GM19043 (cell line): Measurements from ENCODE around the gene OR1N2.
"Not testable (repeated sequence)": the region's sequence is repeated elsewhere in the genome, so short reads cannot be mapped to it uniquely, and the experiment has no call there.

Experiments used
- ATAC-seq: cut with Tn5 transposase; IDR thresholded peaks from one replicate; pipeline ENCODE4 v1.9.1; 2021; ENCODE audit warnings: low read depth; ENCODE audit not compliant: unreplicated experiment

Gene OR1N2, protein sequence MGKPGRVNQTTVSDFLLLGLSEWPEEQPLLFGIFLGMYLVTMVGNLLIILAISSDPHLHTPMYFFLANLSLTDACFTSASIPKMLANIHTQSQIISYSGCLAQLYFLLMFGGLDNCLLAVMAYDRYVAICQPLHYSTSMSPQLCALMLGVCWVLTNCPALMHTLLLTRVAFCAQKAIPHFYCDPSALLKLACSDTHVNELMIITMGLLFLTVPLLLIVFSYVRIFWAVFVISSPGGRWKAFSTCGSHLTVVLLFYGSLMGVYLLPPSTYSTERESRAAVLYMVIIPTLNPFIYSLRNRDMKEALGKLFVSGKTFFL

DNA sequence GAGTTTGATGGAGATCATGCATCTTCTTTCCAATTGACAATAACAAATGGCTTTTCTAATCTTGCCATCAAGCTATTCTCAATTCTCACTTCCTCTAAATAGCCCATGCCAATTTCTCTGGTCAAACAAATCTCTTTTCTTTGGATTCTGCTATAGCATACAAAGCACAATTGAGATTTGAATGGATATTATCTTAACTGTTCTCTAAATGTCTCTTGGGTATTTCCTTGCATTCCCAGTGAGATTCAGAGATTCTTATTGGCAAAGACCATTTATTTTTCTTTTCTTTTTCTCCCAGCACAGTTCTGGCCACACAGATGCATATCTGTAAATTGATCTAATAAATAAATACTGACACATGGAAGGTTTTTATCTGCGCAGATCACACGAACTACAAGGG lies at the start of gene OR1N2:
OR1N2 (plus strand) TSS at position 301 of the 400 bp plus-strand sequence. CDS start 100 bp downstream, outside the sequence.
- ATAC-seq, result no peak

DNA sequence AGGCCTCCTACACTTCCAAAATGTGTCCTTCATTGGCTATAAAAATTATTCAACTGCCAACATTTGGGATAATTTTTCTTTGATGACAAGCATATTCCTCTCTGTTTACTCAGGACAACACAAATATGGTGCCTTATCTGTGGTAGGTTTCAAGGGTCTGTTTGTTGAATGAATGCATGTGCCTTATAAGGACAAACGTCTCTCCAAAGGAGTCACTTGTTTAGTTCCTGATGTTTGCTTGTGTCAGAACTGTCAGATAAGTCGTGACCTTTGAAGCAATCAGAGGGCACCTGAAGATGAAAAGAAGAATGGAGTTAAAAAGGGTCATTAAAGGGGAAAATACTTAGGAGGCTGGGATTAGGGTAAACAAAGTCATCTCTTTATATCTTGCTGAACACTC lies 45.9 kb upstream of the OR1N2 start:
- ATAC-seq, result no peak

DNA sequence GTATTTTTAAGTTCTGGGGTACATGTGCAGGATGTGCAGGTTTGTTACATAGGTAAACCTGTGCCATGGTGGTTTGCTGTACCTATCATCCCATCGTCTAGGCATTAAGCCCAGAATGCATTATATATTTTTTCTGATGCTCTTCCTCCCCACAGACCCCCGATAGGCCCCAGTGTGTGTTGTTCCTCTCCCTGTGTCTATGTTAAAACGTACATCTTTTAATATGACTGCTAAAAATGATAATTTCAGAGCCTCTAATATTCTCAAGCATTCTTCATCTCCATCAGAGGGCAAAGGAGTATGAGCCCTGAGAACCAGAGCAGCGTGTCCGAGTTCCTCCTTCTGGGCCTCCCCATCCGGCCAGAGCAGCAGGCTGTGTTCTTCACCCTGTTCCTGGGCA lies 42.4 kb upstream of the OR1N2 start, which contains the start of gene OR1J2:
OR1J2 (plus strand) TSS at position 301 of the 400 bp plus-strand sequence; CDS start at position 301, 0 bp downstream.
- no peak for ATAC-seq

DNA sequence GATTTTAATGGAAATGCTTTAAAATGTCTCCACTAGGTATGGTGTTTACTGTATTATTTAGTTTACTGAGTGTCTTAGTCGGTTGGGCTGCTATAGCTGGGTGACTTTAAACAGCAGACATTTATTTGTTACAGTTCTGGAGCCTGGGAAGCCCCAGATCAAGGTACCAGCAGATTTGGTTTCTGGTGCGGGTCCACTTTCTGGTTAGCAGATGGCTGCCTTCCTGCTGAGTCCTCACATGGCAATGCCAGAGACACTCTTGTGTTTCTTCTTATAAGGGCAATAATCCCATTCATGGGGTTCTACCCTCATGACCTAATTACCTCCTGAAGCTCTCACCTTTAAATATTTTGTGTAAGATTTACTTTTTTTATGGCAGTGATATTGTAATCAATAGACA lies 34.7 kb upstream of the OR1N2 start:
- ATAC-seq, result no peak

DNA sequence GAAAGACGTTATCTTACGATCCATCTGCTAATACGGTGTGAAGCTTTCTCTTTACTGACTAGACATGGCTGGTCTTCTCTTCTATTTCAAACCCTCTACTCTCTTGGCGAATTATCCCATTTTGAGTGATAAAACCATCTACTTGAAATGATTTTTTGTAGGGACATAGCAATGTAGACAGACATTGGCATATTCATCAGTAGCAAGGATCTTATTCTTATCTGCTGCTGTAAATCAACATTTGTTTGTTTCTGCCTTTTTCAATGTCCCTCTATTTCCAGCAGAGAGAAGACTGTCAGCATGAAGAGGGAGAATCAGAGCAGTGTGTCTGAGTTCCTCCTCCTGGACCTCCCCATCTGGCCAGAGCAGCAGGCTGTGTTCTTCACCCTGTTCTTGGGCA lies 34.1 kb upstream of the OR1N2 start, which contains the start of gene OR1J4:
OR1J4 (plus strand) TSS at position 301 of the 400 bp plus-strand sequence; CDS start at position 301, 0 bp downstream.
- no peak for ATAC-seq

DNA sequence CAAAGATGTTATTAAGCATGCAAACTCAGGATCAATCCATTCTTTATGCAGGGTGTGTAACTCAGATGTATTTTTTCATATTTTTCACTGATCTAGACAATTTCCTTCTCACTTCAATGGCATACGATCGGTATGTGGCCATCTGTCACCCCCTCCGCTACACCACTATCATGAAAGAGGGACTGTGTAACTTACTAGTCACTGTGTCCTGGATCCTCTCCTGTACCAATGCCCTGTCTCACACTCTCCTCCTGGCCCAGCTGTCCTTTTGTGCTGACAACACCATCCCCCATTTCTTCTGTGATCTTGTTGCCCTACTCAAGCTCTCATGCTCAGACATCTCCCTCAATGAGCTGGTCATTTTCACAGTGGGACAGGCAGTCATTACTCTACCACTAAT lies 33.5 kb upstream of the OR1N2 start:
- no peak for ATAC-seq

DNA sequence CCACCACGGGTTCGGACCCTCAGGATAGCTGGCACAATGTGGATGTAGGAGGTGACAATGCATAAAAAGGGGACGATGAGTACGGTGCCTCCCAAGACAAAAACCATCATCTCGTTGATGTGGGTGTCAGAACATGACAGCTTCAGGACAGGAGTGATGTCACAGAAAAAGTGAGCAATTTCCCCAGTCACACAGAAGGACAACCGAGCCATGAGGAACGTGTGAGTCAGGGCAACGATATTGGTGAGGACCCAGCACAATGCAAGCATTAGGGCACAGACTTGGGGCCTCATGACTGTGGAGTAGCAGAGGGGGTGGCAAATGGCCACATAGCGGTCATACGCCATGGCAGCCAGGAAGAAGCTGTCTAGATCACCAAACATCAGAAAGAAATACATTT lies 26.3 kb upstream of the OR1N2 start:
- ATAC-seq, result no peak

DNA sequence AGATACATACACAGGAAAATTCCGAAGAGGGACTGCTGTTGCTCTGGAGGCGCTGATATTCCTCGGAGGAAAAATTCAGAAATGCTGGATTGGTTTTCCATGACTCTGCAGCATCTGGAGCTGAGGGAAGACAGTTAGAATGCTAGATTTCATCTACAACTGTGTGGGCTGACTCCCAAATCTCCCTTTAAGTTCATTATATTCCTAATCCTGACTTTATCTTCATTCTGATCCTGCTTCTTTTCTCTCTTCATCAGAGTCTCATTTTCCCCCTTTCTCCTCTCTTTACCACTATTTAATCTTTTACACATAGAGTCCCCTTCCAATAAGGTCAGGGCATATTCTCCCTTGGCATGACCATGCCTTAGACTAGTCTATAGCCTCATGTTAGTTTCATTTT lies 25.7 kb upstream of the OR1N2 start, which contains the start of gene OR1N1:
OR1N1 (minus strand) TSS at position 101 of the 400 bp plus-strand sequence; CDS start at position 101, 0 bp downstream.
- ATAC-seq, result no peak

DNA sequence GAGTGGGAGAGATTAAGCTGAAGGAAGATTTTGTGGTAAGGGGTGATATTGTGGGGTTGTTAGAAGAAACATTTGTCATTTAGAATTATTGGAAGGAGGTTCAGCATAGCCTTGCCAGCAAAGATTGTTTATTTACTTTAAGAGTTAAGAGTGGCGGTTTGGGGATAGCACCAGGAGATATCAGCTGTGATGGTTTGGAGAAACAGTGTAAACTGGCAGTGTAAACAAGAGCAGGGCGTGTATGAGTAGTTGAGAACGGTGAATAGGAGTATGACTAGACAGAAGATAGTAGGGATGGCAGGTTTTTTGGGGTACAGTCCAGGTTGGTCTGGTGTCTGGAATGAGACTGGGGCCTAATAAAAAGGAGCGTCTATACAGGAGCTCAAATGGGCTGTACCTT lies 21.8 kb upstream of the OR1N2 start:
- ATAC-seq, result not testable (repeated sequence)

DNA sequence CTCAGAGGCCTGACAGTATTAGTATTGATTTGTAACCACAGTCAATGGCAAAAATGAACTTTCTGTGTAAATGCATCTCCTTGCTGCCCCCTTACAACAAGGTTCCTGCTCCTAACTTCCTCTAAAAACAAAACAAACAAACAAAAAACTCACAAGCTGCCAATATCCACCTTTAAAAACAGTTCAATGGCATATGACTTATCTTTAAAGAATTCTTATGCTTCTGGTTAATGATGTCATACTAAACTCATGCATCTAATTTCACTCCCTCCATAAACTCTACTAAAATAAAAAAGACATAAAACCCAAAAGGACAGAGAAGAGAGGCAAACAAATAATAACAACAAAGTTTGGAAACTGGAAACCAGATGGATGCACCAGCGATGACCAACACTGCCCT lies 16.8 kb upstream of the OR1N2 start:
- ATAC-seq, result no peak

DNA sequence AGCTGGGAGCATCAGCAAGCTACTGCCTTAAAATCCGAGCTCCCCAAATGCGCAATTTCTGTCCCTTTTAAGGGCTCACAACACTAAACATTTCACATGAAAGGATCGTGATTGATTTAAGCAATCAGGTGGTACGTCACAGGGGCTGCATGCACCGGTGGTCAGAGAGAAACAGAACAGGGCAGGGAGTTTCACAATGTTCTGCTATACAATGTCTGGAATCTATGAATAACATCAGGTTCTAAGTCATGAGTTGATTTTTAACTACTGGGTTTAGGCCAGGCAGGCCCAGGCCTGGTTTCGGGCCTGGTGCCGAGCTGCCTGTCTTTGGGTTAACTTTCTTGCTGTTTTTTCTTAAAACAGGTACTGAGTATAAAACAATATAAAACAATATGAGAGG lies 15.8 kb upstream of the OR1N2 start:
- not testable (repeated sequence) for ATAC-seq

DNA sequence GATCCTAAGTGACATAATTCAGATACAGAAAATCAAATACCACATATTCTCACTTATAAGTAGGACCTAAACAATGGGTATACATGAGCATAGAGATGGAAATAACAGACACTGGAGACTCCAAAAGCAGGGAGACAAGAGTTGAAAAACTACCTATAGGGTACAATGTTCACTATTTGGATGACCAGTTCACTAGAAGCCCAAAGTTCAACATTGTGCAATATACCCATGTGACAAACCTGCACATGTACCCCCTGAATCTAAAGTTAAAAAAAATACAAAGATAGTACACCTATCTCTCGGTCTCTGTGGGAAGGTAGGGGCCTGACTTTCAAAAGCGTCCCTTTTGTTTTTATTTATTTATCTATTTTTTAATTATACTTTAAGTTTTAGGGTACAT lies 14.2 kb upstream of the OR1N2 start:
- no peak for ATAC-seq

DNA sequence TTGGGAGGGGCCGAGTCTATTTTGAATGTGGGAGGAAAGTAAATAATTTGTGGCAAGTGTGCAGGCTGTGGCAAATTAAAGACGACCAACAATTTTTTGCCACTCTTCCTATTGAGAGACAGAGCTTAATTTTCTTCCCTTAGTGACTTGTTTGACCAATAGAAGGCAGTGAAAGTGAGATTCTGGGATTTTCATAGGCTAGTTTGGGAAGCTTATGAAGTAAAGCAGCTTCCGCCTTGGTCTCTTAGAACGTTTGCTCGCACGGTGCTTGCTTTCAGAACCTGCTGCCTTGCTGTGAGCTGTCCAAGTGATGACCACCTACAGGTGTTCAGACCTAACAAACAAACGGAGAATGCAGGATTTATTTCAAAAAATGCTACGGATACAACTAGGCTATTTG lies 6.7 kb upstream of the OR1N2 start:
- ATAC-seq, result no peak

DNA sequence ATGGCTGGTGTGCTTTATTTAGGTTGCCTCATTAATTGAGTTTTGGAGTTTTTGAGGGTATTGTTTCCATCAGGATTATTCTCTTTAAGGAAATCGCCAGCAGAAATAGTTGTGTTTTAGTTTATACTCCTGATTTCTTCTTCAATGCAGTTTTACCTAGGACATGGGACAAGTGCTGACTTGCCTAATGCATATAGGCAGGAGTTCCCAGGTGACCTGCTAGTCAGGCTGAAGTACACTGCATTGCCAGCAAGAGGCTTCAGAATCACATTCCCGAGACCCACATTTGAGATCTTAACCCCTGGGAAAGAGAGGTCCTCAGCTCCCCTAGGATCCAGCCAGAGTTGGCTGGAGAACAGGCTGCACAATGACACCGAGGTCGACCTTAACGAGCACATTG lies 1.5 kb upstream of the OR1N2 start:
- ATAC-seq, result no peak

DNA sequence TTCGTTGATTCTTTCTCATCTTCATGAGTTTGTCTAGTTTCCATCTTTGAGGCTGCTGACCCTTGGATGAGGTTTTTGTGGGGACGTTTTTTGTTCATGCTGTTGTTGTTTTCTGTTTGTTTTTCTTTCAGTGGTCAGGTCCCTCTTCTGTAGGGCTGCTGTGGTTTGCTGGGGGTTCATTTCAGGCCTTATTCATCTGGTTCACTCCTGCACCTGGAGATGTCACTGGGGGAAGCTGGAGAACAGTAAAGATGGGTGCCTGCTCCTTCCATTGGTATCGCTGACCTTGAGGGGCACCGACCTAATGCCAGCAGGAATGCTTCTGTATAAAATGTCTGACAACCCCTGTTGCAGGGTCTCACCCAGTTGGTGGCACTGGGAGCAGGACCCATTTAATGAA lies 8.5 kb downstream of the OR1N2 start:
- ATAC-seq, result no peak

DNA sequence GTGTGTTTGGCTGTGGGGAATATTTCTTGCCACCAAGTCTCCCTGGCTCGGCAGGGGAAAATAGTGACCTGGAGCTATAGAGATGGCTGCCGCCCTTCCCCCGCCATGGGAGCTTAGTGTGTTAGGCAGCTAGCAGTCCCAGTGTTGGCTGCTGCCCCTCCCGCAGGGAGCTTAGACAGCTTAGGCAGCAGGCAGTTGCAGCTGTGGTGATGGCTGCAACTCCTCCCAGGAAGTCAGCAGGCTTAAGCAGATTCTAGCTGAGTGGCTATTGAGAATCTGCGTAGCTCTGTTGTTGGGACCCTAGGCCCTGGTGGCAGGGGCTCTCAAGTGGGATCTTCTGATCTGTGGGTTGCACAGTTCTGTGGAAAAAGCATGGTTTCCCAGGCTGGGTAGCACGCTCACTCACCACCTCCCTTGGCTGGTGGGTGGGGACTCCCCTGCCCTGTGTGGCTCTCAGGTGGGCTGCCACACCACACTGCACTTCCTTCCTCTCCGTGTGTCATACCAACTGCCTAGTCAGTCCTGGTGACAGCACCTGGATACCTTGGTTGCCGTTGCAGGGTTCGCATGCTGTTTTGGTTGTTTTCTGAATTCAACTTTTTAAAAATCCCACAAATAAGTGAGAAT lies 9.3 kb downstream of the OR1N2 start:
- ATAC-seq, result no peak

DNA sequence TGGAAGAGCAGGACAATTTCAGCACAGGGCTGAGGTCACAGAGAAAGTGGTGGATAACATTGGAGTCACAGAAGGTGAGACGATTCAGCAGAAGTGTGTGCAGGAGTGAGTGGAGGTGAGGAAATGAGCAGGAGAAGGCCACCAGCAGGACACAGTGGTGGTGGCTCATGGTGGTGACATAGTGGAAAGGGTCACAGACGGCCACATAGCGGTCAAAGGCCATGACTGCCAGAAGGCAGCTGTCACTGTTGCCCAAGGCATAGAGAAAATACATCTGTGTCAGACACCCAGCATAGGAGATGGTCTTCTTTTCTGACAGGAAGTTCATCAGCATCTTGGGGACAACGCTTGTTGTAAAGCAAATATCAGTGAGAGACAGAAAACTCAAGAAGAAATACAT lies 15.0 kb downstream of the OR1N2 start:
- no peak for ATAC-seq

DNA sequence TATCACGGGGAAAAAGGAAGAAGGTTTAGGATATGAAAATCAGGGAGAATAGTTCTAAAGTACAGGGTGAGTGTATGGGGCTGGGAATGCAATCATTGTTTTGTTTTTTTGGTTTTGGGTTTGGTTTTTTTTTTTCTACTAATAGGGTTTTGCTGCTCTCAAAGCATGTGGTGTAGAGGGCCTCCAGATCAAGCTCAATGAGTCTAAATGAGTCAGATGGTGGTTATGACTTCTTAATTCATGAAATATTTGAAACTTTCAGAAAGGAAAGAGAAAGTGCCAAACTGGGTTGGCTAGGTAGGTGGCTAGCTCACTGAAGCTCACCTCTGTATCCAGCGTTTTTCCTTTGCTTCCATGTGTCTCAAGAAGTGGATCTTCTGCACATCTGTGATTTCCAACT lies 19.5 kb downstream of the OR1N2 start:
- no peak for ATAC-seq

DNA sequence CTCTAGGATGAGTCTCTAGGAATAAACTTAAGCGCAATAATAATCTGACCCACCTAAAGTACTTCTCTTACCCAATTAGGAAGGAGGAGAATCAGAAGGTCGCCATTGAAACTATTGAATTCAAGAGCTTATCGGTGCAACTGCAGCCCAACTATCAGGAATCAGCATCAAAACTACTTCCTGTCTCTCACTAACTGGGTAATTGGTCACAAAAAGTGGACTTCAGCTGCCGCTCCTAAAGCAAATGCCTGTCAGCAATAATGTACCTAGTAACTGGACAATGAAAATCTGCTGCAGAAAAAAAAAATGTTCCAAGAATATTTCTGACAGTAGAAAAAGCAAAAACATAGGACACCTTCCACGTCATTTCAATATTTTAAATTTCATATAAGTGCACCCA lies 27.0 kb downstream of the OR1N2 start:
- ATAC-seq, result no peak

DNA sequence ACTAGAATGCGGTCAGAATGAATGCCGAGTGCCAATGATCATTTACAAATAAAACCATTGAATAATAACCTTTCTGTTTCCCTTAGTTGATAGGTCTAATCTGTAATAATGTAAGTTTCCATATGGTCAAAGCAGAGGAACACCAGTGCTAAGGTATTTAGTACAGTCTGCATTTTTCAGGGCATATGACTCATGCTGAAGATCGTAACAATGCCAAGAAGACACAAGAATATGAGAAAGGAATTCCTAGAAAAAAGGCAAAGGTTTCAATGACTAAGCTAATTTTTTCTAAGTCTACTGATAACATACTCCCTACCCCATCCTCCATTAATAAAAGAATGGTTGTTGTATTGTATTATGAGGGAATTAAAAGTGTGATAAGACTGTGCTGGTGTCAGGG lies 27.4 kb downstream of the OR1N2 start:
- no peak for ATAC-seq

DNA sequence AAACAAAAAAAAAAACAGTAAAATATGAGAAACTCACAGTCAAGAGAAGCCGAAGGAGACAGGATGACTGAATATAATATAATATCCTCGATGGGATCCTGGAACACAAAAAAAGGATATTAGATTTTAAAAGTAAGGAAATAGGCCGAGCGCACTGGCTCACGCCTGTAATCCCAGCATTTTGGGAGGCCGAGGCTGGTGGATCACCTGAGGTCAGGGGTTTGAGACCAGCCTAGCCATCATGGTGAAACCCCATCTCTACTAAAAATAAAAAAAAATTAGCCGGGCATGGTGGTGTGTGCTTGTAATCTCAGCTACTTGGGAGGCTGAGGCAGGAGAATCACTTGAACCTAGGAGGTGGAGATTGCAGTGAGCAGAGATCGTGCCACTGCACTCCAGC lies 30.4 kb downstream of the OR1N2 start, which contains the start of gene OR1L8:
OR1L8 (minus strand) TSS at position 101 of the 400 bp plus-strand sequence. CDS start 14,907 bp downstream, outside the sequence.
- ATAC-seq, result not testable (repeated sequence)
